Amygdala (tissue), 56 donors: Measurements from ENCODE around the gene PDZD11.
"Not testable (repeated sequence)": the region's sequence is repeated elsewhere in the genome, so short reads cannot be mapped to it uniquely, and the experiment has no call there.

Experiments
- DNase-seq, 56 donors: peaks; one replicate each; lab custom pipeline; 2025; lab: John Stamatoyannopoulos, UW

The PDZD11 gene

GRCh38 chrX:70260104-70260503 is 29.6 kb downstream of the PDZD11 start, which contains the start of gene P2RY4:
P2RY4 (minus strand) TSS chrX:70260204; CDS start chrX:70259624, 580 bp downstream.
- DNase-seq, result no peak

GRCh38 chrX:70257423-70258288 is 32.1 kb downstream of the PDZD11 start:
- DNase-seq, result no peak

- no peak for DNase-seq
These were observed 34.3 kb downstream of the PDZD11 start for GRCh38 chrX:70255452-70255851.

GRCh38 chrX:70254909-70255308 is 34.8 kb downstream of the PDZD11 start:
- DNase-seq, result no peak

GRCh38 chrX:70254063-70254400 is 35.7 kb downstream of the PDZD11 start:
- no peak for DNase-seq

GRCh38 chrX:70253377-70254062 is 36.2 kb downstream of the PDZD11 start:
- no peak for DNase-seq

GRCh38 chrX:70252491-70252890 is 37.2 kb downstream of the PDZD11 start:
- DNase-seq, result no peak

- no peak for DNase-seq
These were observed 42.5 kb downstream of the PDZD11 start for GRCh38 chrX:70247252-70247651.

GRCh38 chrX:70244881-70245280 is 44.8 kb downstream of the PDZD11 start:
- DNase-seq, result no peak

GRCh38 chrX:70243601-70244000 is 46.1 kb downstream of the PDZD11 start:
- not testable (repeated sequence) for DNase-seq

- no peak for DNase-seq
These were observed 48.2 kb downstream of the PDZD11 start for GRCh38 chrX:70241501-70241900.

- no peak for DNase-seq
These were observed 49.0 kb downstream of the PDZD11 start for GRCh38 chrX:70240751-70241150.
